Measurements from ENCODE around the gene VCL. TPM values are rescaled to one million over a fixed set of nuclear protein-coding genes. Genes with fewer than 3 reads are reported as not detected.

VCL gene
- total and polyA plus RNA-seq, 9 of the 15 experiments (the other 6 are each of a cell fraction or from before 2014, with no cell fraction given), result 29.8 to 186 (median 76.4) TPM

DNA sequence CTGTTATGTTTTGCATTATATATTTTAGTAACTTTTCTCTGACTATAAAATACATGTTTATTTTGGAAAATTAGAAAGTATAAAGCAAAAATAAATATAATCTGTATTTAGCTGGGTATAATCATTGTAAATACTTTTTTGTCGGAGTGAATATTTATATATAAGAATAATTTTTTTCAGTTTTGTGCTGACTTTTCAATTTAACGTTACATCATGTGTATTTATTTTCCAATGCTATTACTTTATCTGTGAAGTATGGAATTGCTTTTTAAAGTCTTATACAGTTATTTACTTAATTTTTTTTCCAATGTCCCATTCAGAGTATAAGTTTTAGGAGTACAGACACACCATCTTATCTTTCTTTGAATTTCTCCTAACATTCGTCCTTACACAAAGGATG, 137.5 kb downstream of the VCL start:
- peak; percentile 42; the same call in 1 of the 2 replicates for TF ChIP-seq MAFK (IDR thresholded peaks at IDR 0.05; ENCODE audit: low read length)
- TF ChIP-seq KLF10 (CRISPR knock-in tag; IDR thresholded peaks at IDR 0.05), result no peak
- TF ChIP-seq, protein P1, sequence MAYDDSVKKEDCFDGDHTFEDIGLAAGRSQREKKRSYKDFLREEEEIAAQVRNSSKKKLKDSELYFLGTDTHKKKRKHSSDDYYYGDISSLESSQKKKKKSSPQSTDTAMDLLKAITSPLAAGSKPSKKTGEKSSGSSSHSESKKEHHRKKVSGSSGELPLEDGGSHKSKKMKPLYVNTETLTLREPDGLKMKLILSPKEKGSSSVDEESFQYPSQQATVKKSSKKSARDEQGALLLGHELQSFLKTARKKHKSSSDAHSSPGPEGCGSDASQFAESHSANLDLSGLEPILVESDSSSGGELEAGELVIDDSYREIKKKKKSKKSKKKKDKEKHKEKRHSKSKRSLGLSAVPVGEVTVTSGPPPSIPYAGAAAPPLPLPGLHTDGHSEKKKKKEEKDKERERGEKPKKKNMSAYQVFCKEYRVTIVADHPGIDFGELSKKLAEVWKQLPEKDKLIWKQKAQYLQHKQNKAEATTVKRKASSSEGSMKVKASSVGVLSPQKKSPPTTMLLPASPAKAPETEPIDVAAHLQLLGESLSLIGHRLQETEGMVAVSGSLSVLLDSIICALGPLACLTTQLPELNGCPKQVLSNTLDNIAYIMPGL (CRISPR knock-in tag; IDR thresholded peaks at IDR 0.05), result no peak
- TF ChIP-seq CUX1 (CRISPR knock-in tag; IDR thresholded peaks at IDR 0.05), result no peak
- TF ChIP-seq MNT (conservative IDR thresholded peaks at IDR 0.05), result no peak
- TF ChIP-seq RBM17 (IDR thresholded peaks at IDR 0.05; ENCODE audit: borderline replicate concordance, low read depth, low read length), result no peak
- TF ChIP-seq ZNF316 (IDR thresholded peaks at IDR 0.05), result peak; percentile 92
- no peak for TF ChIP-seq ETV5 (CRISPR knock-in tag; IDR thresholded peaks at IDR 0.05; ENCODE audit: low read depth)
- TF ChIP-seq C11orf30 (IDR thresholded peaks at IDR 0.05; ENCODE audit: low read depth), result peak; percentile 79
- TF ChIP-seq, protein P2, sequence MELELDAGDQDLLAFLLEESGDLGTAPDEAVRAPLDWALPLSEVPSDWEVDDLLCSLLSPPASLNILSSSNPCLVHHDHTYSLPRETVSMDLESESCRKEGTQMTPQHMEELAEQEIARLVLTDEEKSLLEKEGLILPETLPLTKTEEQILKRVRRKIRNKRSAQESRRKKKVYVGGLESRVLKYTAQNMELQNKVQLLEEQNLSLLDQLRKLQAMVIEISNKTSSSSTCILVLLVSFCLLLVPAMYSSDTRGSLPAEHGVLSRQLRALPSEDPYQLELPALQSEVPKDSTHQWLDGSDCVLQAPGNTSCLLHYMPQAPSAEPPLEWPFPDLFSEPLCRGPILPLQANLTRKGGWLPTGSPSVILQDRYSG (tag; conservative IDR thresholded peaks at IDR 0.05; ENCODE audit: low read depth), result no peak
- TF ChIP-seq SPI1 (IDR thresholded peaks at IDR 0.05; ENCODE audit: borderline replicate concordance, low read depth, low read length), result no peak
- no peaks in the 10 kb centered on the region for H3K27me3 ChIP-seq (ENCODE audit: control insufficient read depth in 2 of 2, insufficient read depth in 2 of 2, low read length in 2 of 2)
- no peak for DNase-seq (ENCODE audit: extremely low read depth in 1 of 4, low spot score in 3 of 4)
- H3K27ac ChIP-seq (ENCODE audit: extremely low read depth, low read depth, low read length), result 0 out of 3 replicates have a peak overlapping the region, but pooled peaks have one; percentile 18
- no peak for ATAC-seq
- H3K36me3 ChIP-seq (ENCODE audit: control insufficient read depth, insufficient read depth, low read length), result peaks cover 83% of the 10 kb centered on the region
- no TSS peak for BruUV-seq (replicated peaks)
- peaks cover 5% of the 10 kb centered on the region; the same call in 1 of the 3 replicates for H3K79me2 ChIP-seq (ENCODE audit: control insufficient read depth, insufficient read depth, low read length)
- no peak overlapping the region for H2AFZ ChIP-seq (ENCODE audit: low read depth, low read length)
- in situ Hi-C loops (cut with MboI) (no loop called here), intact Hi-C loops (cut with micrococcal nuclease) (no loop called here)
- H4K20me1 ChIP-seq (replicated peaks; ENCODE audit: control insufficient read depth, insufficient read depth, low read length), result no peaks in the 10 kb centered on the region
- H3K9me1 ChIP-seq (ENCODE audit: control insufficient read depth, insufficient read depth, low read length), result no peaks in the 10 kb centered on the region
- no peaks in the 10 kb centered on the region for H3K9me3 ChIP-seq (replicated peaks; ENCODE audit: control insufficient read depth, insufficient read depth, low read depth, low read length)
- ChIA-PET POLR2A (interaction anchor here (1.0 to 1.7 kb wide), 3 partner anchors 8 to 18 kb away, joined by 3 to 8 read pairs (median 5); no protein-coding TSS in a partner anchor), CTCF (ENCODE audit: low intra/inter-chr PET ratio) (no interaction called here)
- WGBS (ENCODE audit: insufficient coverage, low coverage, missing lambda C conversion rate), result 86% methylated on average over 3 of the region's 3 CpGs
- no peak overlapping the region for H3K4me3 ChIP-seq
- H3K4me2 ChIP-seq (ENCODE audit: insufficient read depth, low read length), result no peak overlapping the region
- no peak overlapping the region for H3K9ac ChIP-seq (ENCODE audit: insufficient read depth in 1 of 2, low read depth in 2 of 2, low read length in 2 of 2)
- peaks cover 0 to 4% of the 10 kb centered on the region in 2 experiments; a peak in 1 of 5 replicates for H3K4me1 ChIP-seq (replicated peaks in 1 of 2; ENCODE audit: control insufficient read depth in 2 of 2, insufficient read depth in 2 of 2, low read length in 2 of 2)
- no peak for FAIRE-seq

All from K562 (cell line).